ENCODE data around the gene ST6GALNAC3. TPM values are rescaled to one million over a fixed set of nuclear protein-coding genes. Genes with fewer than 3 reads are reported as not detected.

The ST6GALNAC3 gene
- total RNA-seq, 4 donors from 2014 or later, result 1.00 to 5.7 (median 1.9) TPM; not detected in 1

DNA sequence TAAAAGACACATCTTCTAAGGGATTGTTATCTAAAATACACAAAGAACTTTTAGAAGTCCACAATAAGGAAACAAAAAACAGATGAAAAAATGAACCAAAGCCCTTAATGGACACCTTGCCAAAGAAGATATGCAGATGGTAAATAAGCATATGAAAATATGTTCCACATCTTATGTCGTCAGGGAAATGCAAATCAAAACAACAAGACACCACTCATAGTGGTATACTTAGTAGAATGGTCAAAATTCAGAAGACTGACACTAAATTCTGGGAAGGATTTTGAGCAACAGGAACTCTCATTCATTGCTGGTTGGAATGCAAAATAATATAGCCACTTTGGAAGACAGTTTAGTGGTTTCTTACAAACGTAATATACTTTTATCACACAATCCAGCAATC lies 587.0 kb downstream of the ST6GALNAC3 start:
- Histone ChIP-seq H3K9me3 (no peaks in the 10 kb centered on the region), H3K27ac (no peak overlapping the region), H3K4me3 (no peak overlapping the region), H3K27me3 (no peaks in the 10 kb centered on the region), H3K4me1 (peaks cover 0 to 6% (median 0%) of the 10 kb centered on the region in 4 donors), H3K36me3 (no peaks in the 10 kb centered on the region)
- WGBS, 2 donors (ENCODE audit: low coverage in 1 of 2), result 23 to 33% methylated on average over 2 of the region's 2 CpGs
- no peak for DNase-seq
- intact Hi-C loops (cut with DNase I; ENCODE audit: low total_unique reads) (no loop called here), in situ Hi-C loops (cut with MboI; ENCODE audit: low pct_ligation_motif_present in 1 of 4, low pct_unique_long_range_greater_than_20kb in 1 of 4, low sequenced_read_pairs in 3 of 4) (no loop called here)
- no peak for TF ChIP-seq POLR2AphosphoS5 (IDR thresholded peaks at IDR 0.05)
- no peak for TF ChIP-seq POLR2A (IDR thresholded peaks at IDR 0.05)
- TF ChIP-seq EP300 (IDR thresholded peaks at IDR 0.05; ENCODE audit: low read depth), result no peak
- TF ChIP-seq, protein P1, sequence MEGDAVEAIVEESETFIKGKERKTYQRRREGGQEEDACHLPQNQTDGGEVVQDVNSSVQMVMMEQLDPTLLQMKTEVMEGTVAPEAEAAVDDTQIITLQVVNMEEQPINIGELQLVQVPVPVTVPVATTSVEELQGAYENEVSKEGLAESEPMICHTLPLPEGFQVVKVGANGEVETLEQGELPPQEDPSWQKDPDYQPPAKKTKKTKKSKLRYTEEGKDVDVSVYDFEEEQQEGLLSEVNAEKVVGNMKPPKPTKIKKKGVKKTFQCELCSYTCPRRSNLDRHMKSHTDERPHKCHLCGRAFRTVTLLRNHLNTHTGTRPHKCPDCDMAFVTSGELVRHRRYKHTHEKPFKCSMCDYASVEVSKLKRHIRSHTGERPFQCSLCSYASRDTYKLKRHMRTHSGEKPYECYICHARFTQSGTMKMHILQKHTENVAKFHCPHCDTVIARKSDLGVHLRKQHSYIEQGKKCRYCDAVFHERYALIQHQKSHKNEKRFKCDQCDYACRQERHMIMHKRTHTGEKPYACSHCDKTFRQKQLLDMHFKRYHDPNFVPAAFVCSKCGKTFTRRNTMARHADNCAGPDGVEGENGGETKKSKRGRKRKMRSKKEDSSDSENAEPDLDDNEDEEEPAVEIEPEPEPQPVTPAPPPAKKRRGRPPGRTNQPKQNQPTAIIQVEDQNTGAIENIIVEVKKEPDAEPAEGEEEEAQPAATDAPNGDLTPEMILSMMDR (IDR thresholded peaks at IDR 0.05), result no peak

DNA sequence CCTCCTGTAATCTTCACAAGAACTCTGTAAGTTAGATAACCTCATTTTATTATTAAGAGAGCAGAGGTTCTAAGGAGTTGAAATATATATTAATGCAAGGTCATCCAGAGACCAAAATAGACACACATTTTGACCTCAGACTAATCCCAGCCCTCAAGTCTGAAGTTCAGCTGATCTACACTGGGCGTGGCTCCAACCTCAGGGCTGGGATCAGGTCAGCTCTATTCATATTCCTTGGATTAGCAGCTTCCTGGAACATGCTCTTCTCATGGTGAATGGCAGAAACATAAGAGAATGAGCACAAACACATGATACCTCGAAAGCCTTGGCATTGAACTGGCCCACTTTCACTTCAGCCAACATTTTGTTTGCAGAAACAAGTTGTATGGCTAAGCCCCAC lies 592.0 kb downstream of the ST6GALNAC3 start:
- in situ Hi-C loops (cut with MboI; ENCODE audit: low pct_ligation_motif_present in 1 of 4, low pct_unique_long_range_greater_than_20kb in 1 of 4, low sequenced_read_pairs in 3 of 4) (no loop called here), intact Hi-C loops (cut with DNase I; ENCODE audit: low total_unique reads) (no loop called here)
- Histone ChIP-seq H3K4me3 (no peak overlapping the region), H3K27me3 (no peaks in the 10 kb centered on the region), H3K27ac (no peak overlapping the region), H3K36me3 (no peaks in the 10 kb centered on the region), H3K4me1 (peaks cover 0 to 11% (median 0%) of the 10 kb centered on the region in 4 donors), H3K9me3 (no peaks in the 10 kb centered on the region)
- DNase-seq, result peak; percentile 55
- TF ChIP-seq, protein P1 (IDR thresholded peaks at IDR 0.05), result no peak
- TF ChIP-seq POLR2AphosphoS5 (IDR thresholded peaks at IDR 0.05) (no peak), POLR2A (IDR thresholded peaks at IDR 0.05) (no peak), EP300 (IDR thresholded peaks at IDR 0.05; ENCODE audit: low read depth) (no peak)
- WGBS, 2 donors (ENCODE audit: low coverage in 1 of 2), result 46 to 60% methylated on average over 1 to 2 of the region's 2 CpGs

DNA sequence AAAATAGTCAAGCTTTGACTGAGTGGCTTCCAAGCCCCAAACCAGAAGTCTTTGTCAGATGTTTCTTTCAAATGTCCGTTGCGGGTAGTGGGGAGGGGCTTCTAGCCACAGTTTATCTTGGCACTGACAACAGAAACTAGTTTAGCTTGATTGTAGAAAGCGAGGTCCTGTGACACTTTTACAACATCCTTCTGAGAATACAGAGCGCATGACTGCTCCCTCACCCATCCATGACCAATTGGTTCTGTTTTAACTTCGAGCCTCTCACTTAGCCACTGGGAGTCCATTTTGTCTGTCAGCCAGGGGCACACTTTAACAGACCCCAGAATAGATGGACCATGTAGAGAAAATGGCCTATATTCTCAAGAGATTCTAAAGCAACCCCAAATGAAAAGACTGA lies 593.5 kb downstream of the ST6GALNAC3 start:
- no peaks in the 10 kb centered on the region for H3K9me3 ChIP-seq
- peaks cover 0 to 11% (median 0%) of the 10 kb centered on the region in 4 donors for H3K4me1 ChIP-seq
- TF ChIP-seq POLR2AphosphoS5 (IDR thresholded peaks at IDR 0.05) (no peak), POLR2A (IDR thresholded peaks at IDR 0.05) (no peak)
- intact Hi-C loops (cut with DNase I; ENCODE audit: low total_unique reads), result no loop called here
- no peak overlapping the region for H3K27ac ChIP-seq
- H3K27me3 ChIP-seq, result no peaks in the 10 kb centered on the region
- 29% methylated on average over 5 of the region's 5 CpGs; no CpG with 5 or more reads in 1 of the 2 donors for WGBS, 2 donors (ENCODE audit: low coverage in 1 of 2)
- no peaks in the 10 kb centered on the region for H3K36me3 ChIP-seq
- in situ Hi-C loops (cut with MboI; ENCODE audit: low pct_ligation_motif_present in 1 of 4, low pct_unique_long_range_greater_than_20kb in 1 of 4, low sequenced_read_pairs in 3 of 4), result no loop called here
- no peak overlapping the region for H3K4me3 ChIP-seq
- no peak for DNase-seq

DNA sequence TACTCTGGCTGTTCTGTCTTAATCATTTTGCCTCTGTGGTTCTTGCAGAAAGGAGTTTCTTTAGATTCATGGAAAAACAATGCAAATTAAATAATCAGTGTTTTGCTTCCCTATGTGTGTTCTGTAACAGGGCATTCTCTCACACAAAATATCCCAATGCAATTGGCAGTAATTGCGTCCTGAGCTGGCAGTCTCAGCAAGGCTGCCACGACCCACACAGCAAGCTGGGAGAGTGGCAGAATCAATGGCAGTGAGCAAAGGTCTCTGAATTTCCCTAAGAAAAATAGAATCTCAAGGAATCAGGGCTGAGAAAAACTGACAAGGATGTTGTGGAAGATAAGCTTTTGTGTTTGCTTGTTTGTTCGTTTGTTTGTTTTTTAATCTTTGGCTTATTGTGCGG lies 594.6 kb downstream of the ST6GALNAC3 start:
- in situ Hi-C loops (cut with MboI; ENCODE audit: low pct_ligation_motif_present in 1 of 4, low pct_unique_long_range_greater_than_20kb in 1 of 4, low sequenced_read_pairs in 3 of 4), result no loop called here
- WGBS, 2 donors (ENCODE audit: low coverage in 1 of 2), result 88 to 96% methylated on average over 4 of the region's 4 CpGs
- TF ChIP-seq POLR2AphosphoS5 (IDR thresholded peaks at IDR 0.05), result no peak
- TF ChIP-seq, protein P1 (IDR thresholded peaks at IDR 0.05), result no peak
- no peak for TF ChIP-seq POLR2A (IDR thresholded peaks at IDR 0.05)
- no peak for TF ChIP-seq EP300 (IDR thresholded peaks at IDR 0.05; ENCODE audit: low read depth)
- intact Hi-C loops (cut with DNase I; ENCODE audit: low total_unique reads), result no loop called here
- Histone ChIP-seq H3K4me1 (peaks cover 0 to 11% (median 0%) of the 10 kb centered on the region in 4 donors), H3K27me3 (no peaks in the 10 kb centered on the region), H3K9me3 (no peaks in the 10 kb centered on the region), H3K4me3 (no peak overlapping the region), H3K36me3 (no peaks in the 10 kb centered on the region), H3K27ac (no peak overlapping the region)
- DNase-seq, result no peak
